ENCODE data around the gene GAN. TPM values are rescaled to one million over a fixed set of nuclear protein-coding genes. Genes with fewer than 3 reads are reported as not detected.
"Not testable (repeated sequence)": the region's sequence is repeated elsewhere in the genome, so short reads cannot be mapped to it uniquely, and the experiment has no call there.

Gene GAN
- total RNA-seq, 1 experiment from 2014 or later, result 22.5 TPM

DNA sequence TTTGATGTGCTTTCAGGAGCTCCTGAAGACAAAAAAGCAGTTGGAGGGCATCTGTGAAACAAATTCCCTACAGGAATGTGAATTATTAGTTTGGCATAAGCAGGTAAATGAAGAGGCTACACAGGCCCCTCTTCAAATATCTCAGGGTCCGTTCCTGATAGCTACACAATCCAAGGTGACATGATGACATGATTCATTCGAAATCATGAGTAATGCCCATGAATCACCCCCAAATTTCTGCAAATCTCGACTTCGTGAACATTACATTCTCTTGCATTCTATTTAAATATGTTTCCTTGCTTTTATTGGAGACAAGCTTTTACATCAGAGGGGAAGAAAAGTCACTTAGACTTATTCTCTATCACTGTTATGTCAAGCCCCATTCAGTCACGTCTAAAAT, 22.3 kb downstream of the GAN start:
- H3K9ac ChIP-seq (ENCODE audit: low read length), result no peak overlapping the region
- ATAC-seq (no peak), DNase-seq (ENCODE audit: low read depth, low spot score) (no peak)
- no TSS peak for BruUV-seq (replicated peaks)
- H3K9me3 ChIP-seq (ENCODE audit: control insufficient read depth in 1 of 2, insufficient read depth in 1 of 2, low read depth in 1 of 2, low read length in 2 of 2), result peaks cover 0 to 4% of the 10 kb centered on the region in 2 experiments; a peak in 1 of 4 replicates
- no peak overlapping the region for H3K4me3 ChIP-seq (replicated peaks in 1 of 2; ENCODE audit: low read depth in 1 of 2, low read length in 2 of 2)
- H3K27ac ChIP-seq (ENCODE audit: low read depth, low read length), result no peak overlapping the region
- H3K79me2 ChIP-seq (ENCODE audit: insufficient read depth, low read length), result peaks cover 42% of the 10 kb centered on the region
- intact Hi-C loops (cut with micrococcal nuclease), result no loop called here
- TF ChIP-seq EZH2 (IDR thresholded peaks at IDR 0.05) (no peak), POLR2AphosphoS5 (IDR thresholded peaks at IDR 0.05; ENCODE audit: low read depth, low read length) (no peak), EZH2phosphoT487 (IDR thresholded peaks at IDR 0.05; ENCODE audit: borderline replicate concordance) (no peak), POLR2A (IDR thresholded peaks at IDR 0.05; ENCODE audit: borderline replicate concordance, extremely low read depth, insufficient read depth, insufficient read length) (no peak), CEBPB (IDR thresholded peaks at IDR 0.05; ENCODE audit: low read depth) (no peak), SRF (IDR thresholded peaks at IDR 0.05; ENCODE audit: low read depth) (no peak), RAD21 (IDR thresholded peaks at IDR 0.05; ENCODE audit: low read depth) (no peak), TCF7L2 (IDR thresholded peaks at IDR 0.05; ENCODE audit: borderline replicate concordance, extremely low read depth, insufficient read depth, insufficient read length) (no peak), ELF1 (IDR thresholded peaks at IDR 0.05; ENCODE audit: borderline replicate concordance, low read depth) (no peak), ZNF274 (IDR thresholded peaks at IDR 0.05; ENCODE audit: low read depth, low read length) (no peak), JUND (IDR thresholded peaks at IDR 0.05) (no peak), EGR1 (IDR thresholded peaks at IDR 0.05; ENCODE audit: low read depth) (no peak), FOSL1 (IDR thresholded peaks at IDR 0.05; ENCODE audit: low read depth) (no peak)
- TF ChIP-seq, protein P1, sequence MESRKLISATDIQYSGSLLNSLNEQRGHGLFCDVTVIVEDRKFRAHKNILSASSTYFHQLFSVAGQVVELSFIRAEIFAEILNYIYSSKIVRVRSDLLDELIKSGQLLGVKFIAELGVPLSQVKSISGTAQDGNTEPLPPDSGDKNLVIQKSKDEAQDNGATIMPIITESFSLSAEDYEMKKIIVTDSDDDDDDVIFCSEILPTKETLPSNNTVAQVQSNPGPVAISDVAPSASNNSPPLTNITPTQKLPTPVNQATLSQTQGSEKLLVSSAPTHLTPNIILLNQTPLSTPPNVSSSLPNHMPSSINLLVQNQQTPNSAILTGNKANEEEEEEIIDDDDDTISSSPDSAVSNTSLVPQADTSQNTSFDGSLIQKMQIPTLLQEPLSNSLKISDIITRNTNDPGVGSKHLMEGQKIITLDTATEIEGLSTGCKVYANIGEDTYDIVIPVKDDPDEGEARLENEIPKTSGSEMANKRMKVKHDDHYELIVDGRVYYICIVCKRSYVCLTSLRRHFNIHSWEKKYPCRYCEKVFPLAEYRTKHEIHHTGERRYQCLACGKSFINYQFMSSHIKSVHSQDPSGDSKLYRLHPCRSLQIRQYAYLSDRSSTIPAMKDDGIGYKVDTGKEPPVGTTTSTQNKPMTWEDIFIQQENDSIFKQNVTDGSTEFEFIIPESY (IDR thresholded peaks at IDR 0.05; ENCODE audit: extremely low read depth, insufficient replicate concordance, low read length), result no peak
- TF ChIP-seq, protein P2, sequence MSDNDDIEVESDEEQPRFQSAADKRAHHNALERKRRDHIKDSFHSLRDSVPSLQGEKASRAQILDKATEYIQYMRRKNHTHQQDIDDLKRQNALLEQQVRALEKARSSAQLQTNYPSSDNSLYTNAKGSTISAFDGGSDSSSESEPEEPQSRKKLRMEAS (IDR thresholded peaks at IDR 0.05), result no peak
- TF ChIP-seq, protein P3, sequence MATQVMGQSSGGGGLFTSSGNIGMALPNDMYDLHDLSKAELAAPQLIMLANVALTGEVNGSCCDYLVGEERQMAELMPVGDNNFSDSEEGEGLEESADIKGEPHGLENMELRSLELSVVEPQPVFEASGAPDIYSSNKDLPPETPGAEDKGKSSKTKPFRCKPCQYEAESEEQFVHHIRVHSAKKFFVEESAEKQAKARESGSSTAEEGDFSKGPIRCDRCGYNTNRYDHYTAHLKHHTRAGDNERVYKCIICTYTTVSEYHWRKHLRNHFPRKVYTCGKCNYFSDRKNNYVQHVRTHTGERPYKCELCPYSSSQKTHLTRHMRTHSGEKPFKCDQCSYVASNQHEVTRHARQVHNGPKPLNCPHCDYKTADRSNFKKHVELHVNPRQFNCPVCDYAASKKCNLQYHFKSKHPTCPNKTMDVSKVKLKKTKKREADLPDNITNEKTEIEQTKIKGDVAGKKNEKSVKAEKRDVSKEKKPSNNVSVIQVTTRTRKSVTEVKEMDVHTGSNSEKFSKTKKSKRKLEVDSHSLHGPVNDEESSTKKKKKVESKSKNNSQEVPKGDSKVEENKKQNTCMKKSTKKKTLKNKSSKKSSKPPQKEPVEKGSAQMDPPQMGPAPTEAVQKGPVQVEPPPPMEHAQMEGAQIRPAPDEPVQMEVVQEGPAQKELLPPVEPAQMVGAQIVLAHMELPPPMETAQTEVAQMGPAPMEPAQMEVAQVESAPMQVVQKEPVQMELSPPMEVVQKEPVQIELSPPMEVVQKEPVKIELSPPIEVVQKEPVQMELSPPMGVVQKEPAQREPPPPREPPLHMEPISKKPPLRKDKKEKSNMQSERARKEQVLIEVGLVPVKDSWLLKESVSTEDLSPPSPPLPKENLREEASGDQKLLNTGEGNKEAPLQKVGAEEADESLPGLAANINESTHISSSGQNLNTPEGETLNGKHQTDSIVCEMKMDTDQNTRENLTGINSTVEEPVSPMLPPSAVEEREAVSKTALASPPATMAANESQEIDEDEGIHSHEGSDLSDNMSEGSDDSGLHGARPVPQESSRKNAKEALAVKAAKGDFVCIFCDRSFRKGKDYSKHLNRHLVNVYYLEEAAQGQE (IDR thresholded peaks at IDR 0.05; ENCODE audit: low read depth), result no peak
- TF ChIP-seq, protein P4, sequence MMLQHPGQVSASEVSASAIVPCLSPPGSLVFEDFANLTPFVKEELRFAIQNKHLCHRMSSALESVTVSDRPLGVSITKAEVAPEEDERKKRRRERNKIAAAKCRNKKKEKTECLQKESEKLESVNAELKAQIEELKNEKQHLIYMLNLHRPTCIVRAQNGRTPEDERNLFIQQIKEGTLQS (IDR thresholded peaks at IDR 0.05), result no peak
- ChIA-PET CTCF (no interaction called here), POLR2A (no interaction called here), RAD21 (ENCODE audit: low non-redundant PET in 1 of 2, low total read pairs in 2 of 2, uncharacterized antibody in 2 of 2, unreplicated experiment in 2 of 2) (no interaction called here)
- H3K4me2 ChIP-seq (ENCODE audit: low read length), result no peak overlapping the region
- H3K27me3 ChIP-seq (ENCODE audit: insufficient read depth, low read length), result no peaks in the 10 kb centered on the region
- no peaks in the 10 kb centered on the region for H4K20me1 ChIP-seq (ENCODE audit: insufficient read depth)
- no peaks in the 10 kb centered on the region for H3K4me1 ChIP-seq (ENCODE audit: control insufficient read depth in 1 of 2, insufficient read depth in 2 of 2, low read length in 2 of 2)
- no peak overlapping the region for H2AFZ ChIP-seq (ENCODE audit: low read depth, low read length, poor library complexity, severe bottlenecking)
- H3K36me3 ChIP-seq (ENCODE audit: control insufficient read depth in 1 of 2, insufficient read depth in 2 of 2, low read length in 2 of 2), result no peaks in the 10 kb centered on the region
- no peaks in the 10 kb centered on the region for H3K9me2 ChIP-seq (ENCODE audit: insufficient read depth)

DNA sequence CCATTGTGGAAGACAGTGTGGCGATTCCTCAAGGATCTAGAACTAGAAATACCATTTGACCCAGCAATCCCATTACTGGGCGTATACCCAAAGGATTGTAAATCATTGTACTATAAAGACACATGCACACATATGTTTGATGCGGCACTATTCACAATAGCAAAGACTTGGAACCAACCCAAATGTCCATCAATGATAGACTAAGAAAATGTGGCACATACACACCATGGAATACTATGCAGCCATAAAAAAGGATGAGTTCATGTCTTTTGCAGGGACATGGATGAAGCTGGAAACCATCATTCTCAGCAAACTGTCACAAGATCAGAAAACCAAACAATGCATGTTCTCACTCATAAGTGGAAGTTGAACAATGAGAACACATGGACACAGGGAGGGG, 30.4 kb downstream of the GAN start:
- POLR2A ChIA-PET; H2AFZ ChIP-seq (ENCODE audit: low read depth, low read length, poor library complexity, severe bottlenecking); BruUV-seq (replicated peaks); H3K27me3 ChIP-seq (ENCODE audit: insufficient read depth, low read length); H3K36me3 ChIP-seq (ENCODE audit: control insufficient read depth in 1 of 2, insufficient read depth in 2 of 2, low read length in 2 of 2); DNase-seq (ENCODE audit: low read depth, low spot score); intact Hi-C loops (cut with micrococcal nuclease); H3K4me3 ChIP-seq (replicated peaks in 1 of 2; ENCODE audit: low read depth in 1 of 2, low read length in 2 of 2); H3K4me1 ChIP-seq (ENCODE audit: control insufficient read depth in 1 of 2, insufficient read depth in 2 of 2, low read length in 2 of 2); CTCF ChIA-PET; H3K79me2 ChIP-seq (ENCODE audit: insufficient read depth, low read length); ATAC-seq; H4K20me1 ChIP-seq (ENCODE audit: insufficient read depth); H3K27ac ChIP-seq (ENCODE audit: low read depth, low read length); RAD21 ChIA-PET (ENCODE audit: low non-redundant PET in 1 of 2, low total read pairs in 2 of 2, uncharacterized antibody in 2 of 2, unreplicated experiment in 2 of 2); H3K9me2 ChIP-seq (ENCODE audit: insufficient read depth); H3K9ac ChIP-seq (ENCODE audit: low read length); H3K4me2 ChIP-seq (ENCODE audit: low read length): not testable (repeated sequence)
- peaks cover 21 to 23% of the 10 kb centered on the region in 2 experiments; a peak in 3 of 4 replicates for H3K9me3 ChIP-seq (ENCODE audit: control insufficient read depth in 1 of 2, insufficient read depth in 1 of 2, low read depth in 1 of 2, low read length in 2 of 2)

All from HCT116 (cell line).